Activated CD8-positive, alpha-beta T cell treated with anti-CD3 and anti-CD28 coated beads for 36 hours (primary cell): ENCODE measurements around the gene SLC25A33. TPM values are rescaled to one million over a fixed set of nuclear protein-coding genes. Genes with fewer than 3 reads are reported as not detected.

Source experiments
- ATAC-seq: fragments of 200-7000 bp; cut with Tn5 transposase; one replicate; pipeline ENCODE4 v1.10.0; 2021; ENCODE audit warnings: mild to moderate bottlenecking, moderate library complexity
- CTCF ChIA-PET: fragments of 350-600 bp; sonication (Branson Sonifier 250); formaldehyde crosslinking; loops from one replicate; lab custom pipeline; 2021; ENCODE audit warnings: antibody characterized with exemption; lab: Charles Lee
- POLR2A ChIA-PET: fragments of 350-600 bp; sonication (Branson Sonifier 250); formaldehyde crosslinking; loops from one replicate; lab custom pipeline; 2021; ENCODE audit warnings: antibody characterized with exemption; lab: Charles Lee
- DNase-seq: peaks from one replicate; pipeline ENCODE4 v3.0.0-alpha.2; 2020
- H3K27ac Mint-ChIP-seq: one replicate; pipeline ENCODE4 v1.8.0; 2021; ENCODE audit warnings: mild to moderate bottlenecking, mixed read lengths
- H3K27me3 Mint-ChIP-seq: one replicate; pipeline ENCODE4 v1.8.0; 2021; ENCODE audit warnings: mixed read lengths
- H3K36me3 Mint-ChIP-seq: one replicate; pipeline ENCODE4 v1.8.0; 2021; ENCODE audit warnings: low read depth, mixed read lengths
- H3K4me1 Mint-ChIP-seq: one replicate; pipeline ENCODE4 v1.8.0; 2021; ENCODE audit warnings: low read depth, mixed read lengths
- H3K4me3 Mint-ChIP-seq: one replicate; pipeline ENCODE4 v1.8.0; 2021; ENCODE audit warnings: mild to moderate bottlenecking, moderate library complexity, mixed read lengths
- H3K9me3 Mint-ChIP-seq: one replicate; pipeline ENCODE4 v1.8.0; 2021; ENCODE audit warnings: mixed read lengths
- intact Hi-C: fragments of 100-400 bp; cut with micrococcal nuclease; formaldehyde crosslinking; loops from one replicate; pipeline ENCODE4 v1.10.0; 2022
- total RNA-seq, 2 experiments: library from RNA; stranded (reverse); gene quantifications; one replicate each; pipeline ENCODE4 v1.2.3, GENCODE V29; 2021
- TF ChIP-seq, protein P1 (sequence below): fragments of 200-600 bp; IDR thresholded peaks from one replicate; pipeline ENCODE4 v1.8.0; 2022; ENCODE audit warnings: antibody characterized with exemption, mild to moderate bottlenecking

SLC25A33 gene
- total RNA-seq, 2 experiments from 2014 or later: 5.7 to 5.9 TPM

GRCh38 chr1:9577423-9577822 is 38.2 kb downstream of the SLC25A33 start:
- Mint-ChIP-seq H3K27ac (no peak overlapping the region), H3K27me3 (no peaks in the 10 kb centered on the region), H3K9me3 (no peaks in the 10 kb centered on the region), H3K4me3 (no peak overlapping the region), H3K4me1 (no peaks in the 10 kb centered on the region), H3K36me3 (peaks cover 17% of the 10 kb centered on the region)
- intact Hi-C loops: no loop called here
- TF ChIP-seq, protein P1, sequence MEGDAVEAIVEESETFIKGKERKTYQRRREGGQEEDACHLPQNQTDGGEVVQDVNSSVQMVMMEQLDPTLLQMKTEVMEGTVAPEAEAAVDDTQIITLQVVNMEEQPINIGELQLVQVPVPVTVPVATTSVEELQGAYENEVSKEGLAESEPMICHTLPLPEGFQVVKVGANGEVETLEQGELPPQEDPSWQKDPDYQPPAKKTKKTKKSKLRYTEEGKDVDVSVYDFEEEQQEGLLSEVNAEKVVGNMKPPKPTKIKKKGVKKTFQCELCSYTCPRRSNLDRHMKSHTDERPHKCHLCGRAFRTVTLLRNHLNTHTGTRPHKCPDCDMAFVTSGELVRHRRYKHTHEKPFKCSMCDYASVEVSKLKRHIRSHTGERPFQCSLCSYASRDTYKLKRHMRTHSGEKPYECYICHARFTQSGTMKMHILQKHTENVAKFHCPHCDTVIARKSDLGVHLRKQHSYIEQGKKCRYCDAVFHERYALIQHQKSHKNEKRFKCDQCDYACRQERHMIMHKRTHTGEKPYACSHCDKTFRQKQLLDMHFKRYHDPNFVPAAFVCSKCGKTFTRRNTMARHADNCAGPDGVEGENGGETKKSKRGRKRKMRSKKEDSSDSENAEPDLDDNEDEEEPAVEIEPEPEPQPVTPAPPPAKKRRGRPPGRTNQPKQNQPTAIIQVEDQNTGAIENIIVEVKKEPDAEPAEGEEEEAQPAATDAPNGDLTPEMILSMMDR: no peak
- POLR2A ChIA-PET: no interaction called here
- CTCF ChIA-PET: no interaction called here
- no peak for ATAC-seq
- DNase-seq: no peak

DNA sequence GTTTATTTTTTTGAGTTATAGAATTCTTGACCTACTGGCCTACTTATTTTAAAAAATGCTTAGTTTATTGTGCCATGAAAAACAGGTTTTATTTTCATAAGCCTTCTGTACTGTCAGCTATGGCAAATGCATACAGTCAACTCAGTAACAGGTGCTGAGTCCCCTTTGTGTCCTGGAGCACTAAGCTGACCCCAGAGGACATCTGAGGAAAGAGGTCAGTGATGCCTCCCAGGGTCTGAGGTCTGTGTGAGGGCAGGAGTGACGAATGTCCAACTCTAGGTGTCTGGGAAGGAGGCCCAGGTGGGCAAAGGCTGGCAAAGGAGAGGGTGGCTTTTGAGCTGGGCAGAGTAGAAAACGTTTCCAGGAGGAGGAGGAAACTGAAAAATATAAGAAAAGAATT is 41.7 kb downstream of the SLC25A33 start:
- TF ChIP-seq, protein P1: no peak
- ChIA-PET CTCF (interaction anchor here (0.6 to 0.7 kb wide), 2 partner anchors 42 to 241 kb away, joined by 3 read pairs; no protein-coding TSS in a partner anchor), POLR2A (interaction anchor here (1.4 kb wide), 1 partner anchor 9 kb away, joined by 8 read pairs; no protein-coding TSS in a partner anchor)
- Mint-ChIP-seq H3K36me3 (peaks cover 17% of the 10 kb centered on the region), H3K9me3 (no peaks in the 10 kb centered on the region), H3K27ac (no peak overlapping the region), H3K27me3 (no peaks in the 10 kb centered on the region), H3K4me1 (no peaks in the 10 kb centered on the region), H3K4me3 (no peak overlapping the region)
- no peak for DNase-seq
- intact Hi-C loops: no loop called here
- ATAC-seq: no peak

- ChIA-PET CTCF (interaction anchor here (0.9 kb wide), 1 partner anchor 198 kb away, joined by 3 read pairs; no protein-coding TSS in a partner anchor), POLR2A (interaction anchor here (1.1 kb wide), 1 partner anchor 48 kb away, joined by 3 read pairs; no protein-coding TSS in a partner anchor)
- no peak for ATAC-seq
- peaks cover 15% of the 10 kb centered on the region for H3K4me1 Mint-ChIP-seq
- peaks cover 15% of the 10 kb centered on the region for H3K36me3 Mint-ChIP-seq
- H3K9me3 Mint-ChIP-seq: no peaks in the 10 kb centered on the region
- no peak overlapping the region for H3K4me3 Mint-ChIP-seq
- no peak for DNase-seq
- no peaks in the 10 kb centered on the region for H3K27me3 Mint-ChIP-seq
- H3K27ac Mint-ChIP-seq: no peak overlapping the region
- intact Hi-C loops: no loop called here
- TF ChIP-seq, protein P1: no peak
Measured at GRCh38 chr1:9586147-9586766, 47.0 kb downstream of the SLC25A33 start.

DNA sequence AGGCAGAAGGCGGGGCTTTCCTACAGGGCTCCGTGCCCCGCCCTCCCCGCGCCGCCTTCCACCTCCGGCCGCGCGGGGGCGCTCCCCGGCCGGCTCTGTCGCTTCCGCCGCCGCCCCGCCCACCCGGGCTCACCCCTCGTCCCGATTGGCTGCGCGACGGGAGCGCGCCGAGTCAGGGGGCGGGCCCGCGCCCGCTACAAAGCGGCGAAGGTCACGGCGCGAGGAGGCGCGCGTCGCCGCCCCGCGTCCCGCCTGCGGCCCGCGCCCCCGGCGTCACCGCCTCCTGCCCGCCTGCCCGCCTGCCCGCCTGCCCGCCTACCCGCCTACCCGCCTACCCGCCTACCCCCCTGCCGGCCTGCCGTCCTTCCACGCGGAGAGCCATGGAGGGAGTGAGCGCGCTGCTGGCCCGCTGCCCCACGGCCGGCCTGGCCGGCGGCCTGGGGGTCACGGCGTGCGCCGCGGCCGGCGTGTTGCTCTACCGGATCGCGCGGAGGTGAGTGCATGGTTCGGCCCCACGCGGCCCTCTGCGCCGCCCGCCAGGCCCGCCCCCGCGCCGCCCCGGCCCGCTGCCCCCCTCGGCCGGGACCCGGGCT is 49.4 kb downstream of the SLC25A33 start, which contains the start of gene TMEM201:
Gene TMEM201 (plus strand): TSS at position 361 of the 593 bp plus-strand sequence. CDS start 20 bp downstream, at position 381.
- intact Hi-C loops: no loop called here
- H3K27ac Mint-ChIP-seq: peak within 1 kb of the TSS; percentile 75
- H3K36me3 Mint-ChIP-seq: peaks cover 13% of the 10 kb centered on the region
- TF ChIP-seq, protein P1: peak; percentile 79
- H3K4me1 Mint-ChIP-seq: peaks cover 32% of the 10 kb centered on the region
- no peaks in the 10 kb centered on the region for H3K27me3 Mint-ChIP-seq
- peak; percentile 95 for DNase-seq
- H3K4me3 Mint-ChIP-seq: peak within 1 kb of the TSS; percentile 84
- H3K9me3 Mint-ChIP-seq: no peaks in the 10 kb centered on the region
- ChIA-PET CTCF (interaction anchor here (0.7 to 1.2 kb wide), 7 partner anchors 27 to 131 kb away, joined by 3 to 5 read pairs (median 3); no protein-coding TSS in a partner anchor), POLR2A (interaction anchor here (0.9 to 2.1 kb wide), 5 partner anchors 8 to 355 kb away, joined by 3 to 8 read pairs (median 3); partner anchors contain the start of genes LZIC and NMNAT1)
- peak; percentile 93 for ATAC-seq
